Stimulated activated naive CD8-positive, alpha-beta T cell treated with anti-CD3 and anti-CD28 coated beads, Interleukin-15, amount 100 ng/mL, for 72 hours (primary cell): ENCODE measurements around the gene TECR.
"Not testable (repeated sequence)": the region's sequence is repeated elsewhere in the genome, so short reads cannot be mapped to it uniquely, and the experiment has no call there.

ENCODE experiments used
- ATAC-seq: fragments of 150-1000 bp; cut with Tn5 transposase; 2 replicates; pipeline ENCODE4 v1.10.0; 2021; ENCODE audit warnings: mild to moderate bottlenecking, moderate library complexity
- DNase-seq, 2 donors: peaks; one replicate each; pipeline ENCODE4 v3.0.0; 2021 to 2022
- H3K27ac Mint-ChIP-seq, 2 donors: one replicate each; pipeline ENCODE4 v1.8.0; 2022; ENCODE audit warnings: mild to moderate bottlenecking in 2 of 2, mixed read lengths in 2 of 2, moderate library complexity in 2 of 2
- H3K27me3 Mint-ChIP-seq: one replicate; pipeline ENCODE4 v1.8.0; 2022; ENCODE audit warnings: mixed read lengths
- H3K4me1 Mint-ChIP-seq: one replicate; pipeline ENCODE4 v1.8.0; 2022; ENCODE audit warnings: mild to moderate bottlenecking, mixed read lengths
- H3K4me3 Mint-ChIP-seq, 2 donors: one replicate each; pipeline ENCODE4 v1.8.0; 2022; ENCODE audit warnings: mild to moderate bottlenecking in 2 of 2, mixed read lengths in 2 of 2, moderate library complexity in 1 of 2
- H3K9me3 Mint-ChIP-seq, 2 donors: one replicate each; pipeline ENCODE4 v1.8.0; 2022; ENCODE audit warnings: mixed read lengths in 2 of 2

Gene TECR

GRCh38 chr19:14517840-14518505 lies 11.4 kb upstream of the TECR start, which contains the start of gene DNAJB1:
Gene DNAJB1, minus strand, starts transcription at chr19:14518397. Its CDS starts 48 bp downstream, at chr19:14518349.
- peak within 1 kb of the TSS; percentile 95 to 96 for H3K4me3 Mint-ChIP-seq
- H3K9me3 Mint-ChIP-seq, result no peaks in the 10 kb centered on the region
- H3K27ac Mint-ChIP-seq, result peak within 1 kb of the TSS; percentile 98 to 99
- DNase-seq (peak; percentile 73 to 78), ATAC-seq (peak; percentile 72)
- no peaks in the 10 kb centered on the region for H3K27me3 Mint-ChIP-seq
- peaks cover 72% of the 10 kb centered on the region for H3K4me1 Mint-ChIP-seq

GRCh38 chr19:14519245-14519859 lies 10.0 kb upstream of the TECR start:
- H3K4me1 Mint-ChIP-seq, result peaks cover 76% of the 10 kb centered on the region
- DNase-seq (no peak), ATAC-seq (no peak)
- peak overlapping the region; percentile 40 to 84 for H3K27ac Mint-ChIP-seq
- H3K27me3 Mint-ChIP-seq, result no peaks in the 10 kb centered on the region
- peak overlapping the region; percentile 95 to 96 for H3K4me3 Mint-ChIP-seq
- H3K9me3 Mint-ChIP-seq, result no peaks in the 10 kb centered on the region

GRCh38 chr19:14519860-14520407 lies 9.5 kb upstream of the TECR start:
- peak overlapping the region; percentile 95 to 96 for H3K4me3 Mint-ChIP-seq

GRCh38 chr19:14520543-14520942 lies 8.9 kb upstream of the TECR start:
- no peak for DNase-seq
- no peak for ATAC-seq
- no peaks in the 10 kb centered on the region for H3K27me3 Mint-ChIP-seq
- H3K4me3 Mint-ChIP-seq, result no peak overlapping the region
- peak overlapping the region in 1 of 2 donors; percentile 72 for H3K27ac Mint-ChIP-seq
- H3K9me3 Mint-ChIP-seq, result no peaks in the 10 kb centered on the region
- peaks cover 64% of the 10 kb centered on the region for H3K4me1 Mint-ChIP-seq

More at GRCh38 chr19:14519860-14520407, 9.5 kb upstream of the TECR start:
- Mint-ChIP-seq H3K27ac (peak overlapping the region; percentile 40 to 84), H3K4me1 (peaks cover 70% of the 10 kb centered on the region), H3K27me3 (no peaks in the 10 kb centered on the region), H3K9me3 (no peaks in the 10 kb centered on the region)
- DNase-seq (no peak), ATAC-seq (no peak)

GRCh38 chr19:14525729-14526128 lies 3.7 kb upstream of the TECR start:
- DNase-seq (no peak), ATAC-seq (no peak)
- Mint-ChIP-seq H3K9me3 (no peaks in the 10 kb centered on the region), H3K27me3 (no peaks in the 10 kb centered on the region), H3K27ac (no peak overlapping the region), H3K4me3 (no peak overlapping the region), H3K4me1 (peaks cover 49% of the 10 kb centered on the region)

GRCh38 chr19:14526423-14526822 lies 3.0 kb upstream of the TECR start:
- DNase-seq, result no peak
- Mint-ChIP-seq H3K27ac (no peak overlapping the region), H3K9me3 (no peaks in the 10 kb centered on the region), H3K4me1 (peaks cover 53% of the 10 kb centered on the region), H3K4me3 (no peak overlapping the region), H3K27me3 (no peaks in the 10 kb centered on the region)
- no peak for ATAC-seq

- H3K9me3 Mint-ChIP-seq, result no peaks in the 10 kb centered on the region
- H3K4me3 Mint-ChIP-seq, result peak overlapping the region; percentile 94 to 100
- H3K27me3 Mint-ChIP-seq, result no peaks in the 10 kb centered on the region
- ATAC-seq (no peak), DNase-seq (no peak)
- peaks cover 38% of the 10 kb centered on the region for H3K4me1 Mint-ChIP-seq
- peak overlapping the region; percentile 96 for H3K27ac Mint-ChIP-seq
Measured at GRCh38 chr19:14528419-14529253, 758 bp upstream of the TECR start.

GRCh38 chr19:14530005-14530348 lies 583 bp downstream of the TECR start:
- Mint-ChIP-seq H3K4me1 (peaks cover 36% of the 10 kb centered on the region), H3K9me3 (no peaks in the 10 kb centered on the region), H3K27ac (peak overlapping the region; percentile 92 to 97), H3K4me3 (peak overlapping the region; percentile 94 to 100), H3K27me3 (no peaks in the 10 kb centered on the region)
- no peak for DNase-seq
- no peak for ATAC-seq

GRCh38 chr19:14530506-14530905 lies 1.1 kb downstream of the TECR start:
- Mint-ChIP-seq H3K27ac (peak overlapping the region in 1 of 2 donors; percentile 42), H3K4me1 (peaks cover 36% of the 10 kb centered on the region), H3K4me3 (peak overlapping the region; percentile 59 to 94), H3K9me3 (no peaks in the 10 kb centered on the region), H3K27me3 (no peaks in the 10 kb centered on the region)
- ATAC-seq (no peak), DNase-seq (no peak)

- no peak for ATAC-seq
- H3K4me1 Mint-ChIP-seq, result peaks cover 46% of the 10 kb centered on the region
- no peak for DNase-seq
- H3K4me3 Mint-ChIP-seq, result no peak overlapping the region
- no peaks in the 10 kb centered on the region for H3K27me3 Mint-ChIP-seq
- no peak overlapping the region for H3K27ac Mint-ChIP-seq
- H3K9me3 Mint-ChIP-seq, result no peaks in the 10 kb centered on the region
Measured at GRCh38 chr19:14533450-14533849, 4.1 kb downstream of the TECR start.

- DNase-seq (peak in 1 of 2 donors; percentile 43), ATAC-seq (peak; percentile 68)
- Mint-ChIP-seq H3K4me1 (peaks cover 37% of the 10 kb centered on the region), H3K27ac (no peak overlapping the region), H3K27me3 (no peaks in the 10 kb centered on the region), H3K9me3 (no peaks in the 10 kb centered on the region), H3K4me3 (no peak overlapping the region)
Measured at GRCh38 chr19:14536926-14537692, 7.7 kb downstream of the TECR start.

GRCh38 chr19:14540741-14541525 lies 11.5 kb downstream of the TECR start:
- Mint-ChIP-seq H3K9me3 (no peaks in the 10 kb centered on the region), H3K4me1 (peaks cover 48% of the 10 kb centered on the region)
- no peak for DNase-seq

GRCh38 chr19:14541979-14542378 lies 12.6 kb downstream of the TECR start:
- DNase-seq, ATAC-seq, H3K9me3 Mint-ChIP-seq, H3K27ac Mint-ChIP-seq, H3K4me3 Mint-ChIP-seq, H3K27me3 Mint-ChIP-seq: not testable (repeated sequence)
- peaks cover 41% of the 10 kb centered on the region for H3K4me1 Mint-ChIP-seq

More at GRCh38 chr19:14540741-14541525, 11.5 kb downstream of the TECR start:
- no peak for ATAC-seq
- H3K4me3 Mint-ChIP-seq, result no peak overlapping the region
- H3K27me3 Mint-ChIP-seq, result no peaks in the 10 kb centered on the region
- no peak overlapping the region for H3K27ac Mint-ChIP-seq

GRCh38 chr19:14542711-14543328 lies 13.4 kb downstream of the TECR start:
- ATAC-seq, result no peak

More at GRCh38 chr19:14542711-14543328, 13.4 kb downstream of the TECR start:
- Mint-ChIP-seq H3K27ac (no peak overlapping the region), H3K4me3 (no peak overlapping the region), H3K27me3 (no peaks in the 10 kb centered on the region), H3K4me1 (peaks cover 40% of the 10 kb centered on the region), H3K9me3 (no peaks in the 10 kb centered on the region)
- DNase-seq, result no peak
